Measurements from ENCODE around the gene EIF4G3. TPM values are rescaled to one million over a fixed set of nuclear protein-coding genes. Genes with fewer than 3 reads are reported as not detected.

The EIF4G3 gene
- total and polyA plus RNA-seq, 2 donors (not counting 3 experiments of a cell fraction or from before 2014, with no cell fraction given), result 40.7 to 78.5 TPM

DNA sequence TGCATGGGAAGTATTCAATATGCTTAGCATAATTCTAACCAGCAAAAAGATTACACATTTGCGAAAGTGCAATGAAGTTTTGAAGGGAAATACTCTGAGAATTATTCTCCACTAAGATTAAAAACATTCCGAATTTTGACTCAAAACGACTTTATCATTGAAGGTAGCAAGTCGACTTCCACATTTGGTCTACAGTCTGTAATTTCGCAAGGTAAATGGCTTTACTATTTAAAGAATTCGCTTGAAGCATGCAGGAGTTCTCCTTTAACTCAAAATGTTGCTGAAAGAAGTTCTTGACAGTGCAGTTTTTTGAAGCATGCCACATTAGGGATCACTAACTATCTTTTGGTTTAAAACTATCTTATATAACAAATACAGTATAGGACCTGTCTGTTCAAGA, 228.6 kb downstream of the EIF4G3 start:
- no peaks in the 10 kb centered on the region for H3K9me1 ChIP-seq (replicated peaks; ENCODE audit: control insufficient read depth, extremely low read depth, insufficient read depth, low read length)
- no peaks in the 10 kb centered on the region for H3K79me2 ChIP-seq (ENCODE audit: control insufficient read depth, insufficient read depth, low read length)
- no peak overlapping the region for H2AFZ ChIP-seq (ENCODE audit: low read depth, low read length)
- dilution Hi-C loops (cut with MboI; ENCODE audit: extremely low pct_ligation_motif_present, low sequenced_read_pairs), result no loop called here
- ChIA-PET CTCF (no interaction called here), POLR2A (no interaction called here)
- H4K20me1 ChIP-seq (replicated peaks; ENCODE audit: control insufficient read depth, extremely low read depth, insufficient read depth, low read length), result no peaks in the 10 kb centered on the region
- peaks cover 2 to 4% of the 10 kb centered on the region in 2 experiments for H3K36me3 ChIP-seq (ENCODE audit: control insufficient read depth in 2 of 2, extremely low read depth in 1 of 2, insufficient read depth in 2 of 2, low read length in 2 of 2)
- TF ChIP-seq, protein P1, sequence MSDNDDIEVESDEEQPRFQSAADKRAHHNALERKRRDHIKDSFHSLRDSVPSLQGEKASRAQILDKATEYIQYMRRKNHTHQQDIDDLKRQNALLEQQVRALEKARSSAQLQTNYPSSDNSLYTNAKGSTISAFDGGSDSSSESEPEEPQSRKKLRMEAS (IDR thresholded peaks at IDR 0.05; ENCODE audit: insufficient read depth, insufficient read length), result no peak
- TF ChIP-seq EZH2 (IDR thresholded peaks at IDR 0.05; ENCODE audit: borderline replicate concordance, low read depth, low read length, severe bottlenecking) (no peak), POLR2A (IDR thresholded peaks at IDR 0.05; ENCODE audit: low read depth, low read length) (no peak), JUN (IDR thresholded peaks at IDR 0.05; ENCODE audit: borderline replicate concordance, insufficient read depth, insufficient read length, low read depth) (no peak), FOS (IDR thresholded peaks at IDR 0.05; ENCODE audit: borderline replicate concordance, insufficient read depth, low read length) (no peak), POLR2AphosphoS5 (IDR thresholded peaks at IDR 0.05; ENCODE audit: insufficient read depth, low read depth, low read length) (no peak), GATA2 (IDR thresholded peaks at IDR 0.05; ENCODE audit: insufficient read depth, insufficient read length, low read depth, low read length) (no peak), CTCF (IDR thresholded peaks at IDR 0.05; ENCODE audit: extremely low read depth in 1 of 2, insufficient read depth in 1 of 2, low read depth in 1 of 2, low read length in 2 of 2) (no peak), MYC (IDR thresholded peaks at IDR 0.05; ENCODE audit: low read depth, low read length) (no peak)
- DNase-seq (ENCODE audit: low read depth, low spot score) (no peak), FAIRE-seq (no peak)
- intact Hi-C loops (cut with micrococcal nuclease), result no loop called here
- no peak overlapping the region for H3K4me3 ChIP-seq (replicated peaks in 1 of 3; ENCODE audit: insufficient read depth in 1 of 3, low read depth in 1 of 3, low read length in 3 of 3)
- H3K9me3 ChIP-seq (replicated peaks; ENCODE audit: control insufficient read depth, insufficient read depth, low read length), result no peaks in the 10 kb centered on the region
- H3K4me1 ChIP-seq (ENCODE audit: control insufficient read depth, extremely low read depth, insufficient read depth, low read length), result no peaks in the 10 kb centered on the region
- H3K27ac ChIP-seq (ENCODE audit: insufficient read depth, low read depth, low read length), result no peak overlapping the region
- no peak overlapping the region for H3K9ac ChIP-seq (replicated peaks; ENCODE audit: extremely low read depth, insufficient read depth, low read length)
- H3K27me3 ChIP-seq (ENCODE audit: control insufficient read depth in 2 of 2, insufficient read depth in 2 of 2, low read length in 2 of 2), result no peaks in the 10 kb centered on the region
- no peak overlapping the region for H3K4me2 ChIP-seq (ENCODE audit: insufficient read depth, low read length)
- BruUV-seq (replicated peaks), result no TSS peak

Data from endothelial cell of umbilical vein (primary cell).